ENCODE data around the gene RAB11FIP5. TPM values are rescaled to one million over a fixed set of nuclear protein-coding genes. Genes with fewer than 3 reads are reported as not detected.

RAB11FIP5 gene
- total RNA-seq, 1 experiment from 2014 or later = 12.9 TPM

DNA sequence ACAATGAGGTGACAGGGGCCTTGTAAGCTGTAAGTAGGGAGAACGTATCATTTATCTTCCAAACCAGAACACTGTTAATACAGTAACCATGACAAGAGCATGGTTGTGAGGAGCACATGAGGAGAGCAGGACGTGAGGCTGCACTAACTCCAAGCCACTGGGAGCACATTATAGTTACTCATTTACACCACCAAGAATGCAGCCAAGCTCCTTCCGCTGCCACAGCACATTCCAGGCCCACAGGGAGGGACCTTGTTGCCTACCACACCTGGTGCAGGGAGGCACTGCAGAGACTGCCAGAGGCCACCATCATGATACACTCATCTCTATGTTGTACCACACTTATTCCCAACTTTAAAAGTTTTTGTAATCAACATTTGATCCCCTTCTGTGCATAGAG lies 27.8 kb downstream of the RAB11FIP5 start:
- TF ChIP-seq, protein P1, sequence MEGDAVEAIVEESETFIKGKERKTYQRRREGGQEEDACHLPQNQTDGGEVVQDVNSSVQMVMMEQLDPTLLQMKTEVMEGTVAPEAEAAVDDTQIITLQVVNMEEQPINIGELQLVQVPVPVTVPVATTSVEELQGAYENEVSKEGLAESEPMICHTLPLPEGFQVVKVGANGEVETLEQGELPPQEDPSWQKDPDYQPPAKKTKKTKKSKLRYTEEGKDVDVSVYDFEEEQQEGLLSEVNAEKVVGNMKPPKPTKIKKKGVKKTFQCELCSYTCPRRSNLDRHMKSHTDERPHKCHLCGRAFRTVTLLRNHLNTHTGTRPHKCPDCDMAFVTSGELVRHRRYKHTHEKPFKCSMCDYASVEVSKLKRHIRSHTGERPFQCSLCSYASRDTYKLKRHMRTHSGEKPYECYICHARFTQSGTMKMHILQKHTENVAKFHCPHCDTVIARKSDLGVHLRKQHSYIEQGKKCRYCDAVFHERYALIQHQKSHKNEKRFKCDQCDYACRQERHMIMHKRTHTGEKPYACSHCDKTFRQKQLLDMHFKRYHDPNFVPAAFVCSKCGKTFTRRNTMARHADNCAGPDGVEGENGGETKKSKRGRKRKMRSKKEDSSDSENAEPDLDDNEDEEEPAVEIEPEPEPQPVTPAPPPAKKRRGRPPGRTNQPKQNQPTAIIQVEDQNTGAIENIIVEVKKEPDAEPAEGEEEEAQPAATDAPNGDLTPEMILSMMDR (conservative IDR thresholded peaks at IDR 0.05; ENCODE audit: low read depth, low read length) = no peak
- TF ChIP-seq EZH2 (IDR thresholded peaks at IDR 0.05; ENCODE audit: borderline replicate concordance, low read depth, low read length, poor library complexity, severe bottlenecking) = no peak
- intact Hi-C loops (cut with micrococcal nuclease; ENCODE audit: unreplicated experiment) = loop anchor here (1.0 to 10.0 kb wide), 4 partner anchors 71 to 190 kb away; no protein-coding TSS in a partner anchor
- CTCF ChIA-PET = interaction anchor here (1.0 to 2.3 kb wide), 3 partner anchors 9 to 72 kb away, joined by 3 to 16 read pairs (median 5); no protein-coding TSS in a partner anchor
- POLR2A ChIA-PET (ENCODE audit: low non-redundant PET) = no interaction called here
- no peak for DNase-seq (ENCODE audit: low spot score)
- H3K4me1 ChIP-seq (ENCODE audit: insufficient read depth, low read length, poor library complexity, severe bottlenecking) = no peaks in the 10 kb centered on the region
- no peak overlapping the region for H3K4me3 ChIP-seq (ENCODE audit: low read depth, low read length, poor library complexity, severe bottlenecking)
- no peaks in the 10 kb centered on the region for H3K27me3 ChIP-seq (replicated peaks; ENCODE audit: insufficient read depth, low read depth, low read length, poor library complexity)
- H3K9me3 ChIP-seq (ENCODE audit: low read depth, low read length, poor library complexity, severe bottlenecking) = no peaks in the 10 kb centered on the region
- H3K27ac ChIP-seq (ENCODE audit: low read depth, low read length, poor library complexity, severe bottlenecking) = no peak overlapping the region
- BruUV-seq (replicated peaks) = no TSS peak
- H3K36me3 ChIP-seq (ENCODE audit: insufficient read depth, low read length, poor library complexity, severe bottlenecking) = no peaks in the 10 kb centered on the region

DNA sequence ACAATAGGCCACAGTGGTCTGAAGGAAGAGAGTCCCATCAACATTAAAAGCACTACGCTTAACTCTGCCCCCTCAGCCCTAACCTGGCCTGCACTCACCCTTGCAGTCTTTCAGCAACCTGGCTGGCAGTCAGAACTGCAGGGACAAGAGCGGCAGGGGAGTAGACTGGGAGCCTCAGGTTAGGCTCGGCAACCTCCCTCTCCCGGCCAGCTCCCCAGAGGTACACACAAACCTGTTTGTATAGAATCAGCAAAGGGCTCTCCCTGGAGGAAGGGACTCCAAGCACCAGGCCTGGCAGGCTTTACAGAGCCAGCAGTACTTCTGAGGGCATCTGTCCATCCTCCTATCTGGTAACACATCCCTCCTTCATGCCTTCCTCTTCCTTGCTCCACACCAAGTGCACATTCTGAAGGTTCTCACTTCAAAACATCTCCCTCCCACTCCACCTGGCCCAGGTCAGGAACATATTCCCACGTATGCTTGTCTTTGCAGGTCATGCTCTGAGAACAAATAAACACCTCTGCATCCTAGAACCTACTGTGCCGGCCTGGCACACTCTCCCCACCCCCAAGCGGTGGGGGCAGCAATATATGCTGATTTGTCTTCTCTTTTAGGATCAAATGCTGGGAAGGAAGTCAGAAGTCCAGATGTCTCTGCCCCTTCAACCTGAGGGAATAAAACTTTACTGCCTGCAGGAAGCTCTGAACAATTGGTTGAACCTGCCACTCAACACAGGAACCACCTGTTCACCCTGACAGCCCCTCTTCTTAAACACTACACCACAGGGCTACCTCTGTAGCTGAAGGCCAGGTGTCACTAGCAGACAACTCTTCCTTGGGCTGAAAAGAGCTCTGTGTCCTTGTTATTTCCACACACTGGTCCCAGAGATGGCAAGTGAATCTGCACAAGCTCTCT lies 28.6 kb downstream of the RAB11FIP5 start:
- intact Hi-C loops (cut with micrococcal nuclease; ENCODE audit: unreplicated experiment) = loop anchor here (2.0 to 10.0 kb wide), 2 partner anchors 129 to 189 kb away; no protein-coding TSS in a partner anchor
- BruUV-seq (replicated peaks) = no TSS peak
- POLR2A ChIA-PET (ENCODE audit: low non-redundant PET) = no interaction called here

DNA sequence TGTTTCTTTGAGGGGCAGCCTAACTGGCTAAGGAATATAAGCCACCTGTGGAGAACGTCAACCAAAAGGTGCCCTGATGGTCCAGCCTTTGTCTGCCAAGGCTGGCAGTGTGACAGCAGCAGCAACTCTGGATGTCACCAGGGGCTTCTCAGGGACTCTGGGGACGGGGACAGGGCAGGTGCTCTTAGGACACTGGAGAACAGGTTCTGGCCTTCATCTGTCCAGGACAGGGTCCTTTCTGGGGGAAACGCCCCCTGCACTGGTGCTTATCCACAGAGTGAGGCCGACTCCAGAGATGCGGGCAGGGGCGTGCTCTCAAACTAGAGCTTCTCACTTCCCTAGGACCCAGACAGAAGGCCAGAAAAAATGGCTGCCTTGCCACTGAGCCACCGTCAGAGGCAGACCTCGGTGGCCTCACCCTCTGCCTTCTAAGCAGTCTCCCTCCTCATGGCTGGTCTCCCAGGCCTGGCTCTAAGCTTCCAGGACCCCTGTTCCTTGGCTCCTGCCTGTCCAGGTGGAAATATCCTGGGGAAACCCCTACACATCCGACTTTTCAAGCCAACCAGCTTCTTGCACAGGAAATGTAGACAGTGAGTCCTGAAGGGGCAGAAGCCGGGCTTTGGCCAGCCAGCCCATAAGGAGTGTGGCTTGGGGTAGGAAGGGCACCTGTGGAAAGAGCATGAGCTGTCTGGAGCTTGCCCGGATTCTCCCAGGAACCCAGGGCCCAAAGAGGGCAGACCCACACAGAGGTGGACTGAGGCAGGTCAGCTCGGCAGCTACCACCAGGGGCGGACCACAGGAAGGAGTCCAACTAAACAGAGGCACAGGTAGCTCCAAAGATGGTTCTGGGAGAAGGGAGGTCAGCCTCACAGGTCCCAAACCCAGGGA lies 30.0 kb downstream of the RAB11FIP5 start:
- H3K27me3 ChIP-seq (replicated peaks; ENCODE audit: insufficient read depth, low read depth, low read length, poor library complexity) = no peaks in the 10 kb centered on the region
- ChIA-PET CTCF (no interaction called here), POLR2A (ENCODE audit: low non-redundant PET) (no interaction called here)
- no peaks in the 10 kb centered on the region for H3K9me3 ChIP-seq (ENCODE audit: low read depth, low read length, poor library complexity, severe bottlenecking)
- no peaks in the 10 kb centered on the region for H3K36me3 ChIP-seq (ENCODE audit: insufficient read depth, low read length, poor library complexity, severe bottlenecking)
- no peak for TF ChIP-seq EZH2 (IDR thresholded peaks at IDR 0.05; ENCODE audit: borderline replicate concordance, low read depth, low read length, poor library complexity, severe bottlenecking)
- TF ChIP-seq, protein P1 (conservative IDR thresholded peaks at IDR 0.05; ENCODE audit: low read depth, low read length) = no peak
- no peak overlapping the region for H3K4me3 ChIP-seq (ENCODE audit: low read depth, low read length, poor library complexity, severe bottlenecking)
- H3K4me1 ChIP-seq (ENCODE audit: insufficient read depth, low read length, poor library complexity, severe bottlenecking) = no peaks in the 10 kb centered on the region
- no peak overlapping the region for H3K27ac ChIP-seq (ENCODE audit: low read depth, low read length, poor library complexity, severe bottlenecking)
- DNase-seq (ENCODE audit: low spot score) = no peak
- intact Hi-C loops (cut with micrococcal nuclease; ENCODE audit: unreplicated experiment) = loop anchor here (10.0 kb wide), 1 partner anchor 188 kb away; no protein-coding TSS in a partner anchor
- BruUV-seq (replicated peaks) = no TSS peak

More for the DNA sequence above, 28.6 kb downstream of the RAB11FIP5 start:
- TF ChIP-seq, protein P1 (conservative IDR thresholded peaks at IDR 0.05; ENCODE audit: low read depth, low read length) = no peak
- no peak for TF ChIP-seq EZH2 (IDR thresholded peaks at IDR 0.05; ENCODE audit: borderline replicate concordance, low read depth, low read length, poor library complexity, severe bottlenecking)
- Histone ChIP-seq H3K4me1 (ENCODE audit: insufficient read depth, low read length, poor library complexity, severe bottlenecking) (no peaks in the 10 kb centered on the region), H3K9me3 (ENCODE audit: low read depth, low read length, poor library complexity, severe bottlenecking) (no peaks in the 10 kb centered on the region), H3K27me3 (replicated peaks; ENCODE audit: insufficient read depth, low read depth, low read length, poor library complexity) (no peaks in the 10 kb centered on the region), H3K36me3 (ENCODE audit: insufficient read depth, low read length, poor library complexity, severe bottlenecking) (no peaks in the 10 kb centered on the region), H3K27ac (ENCODE audit: low read depth, low read length, poor library complexity, severe bottlenecking) (no peak overlapping the region), H3K4me3 (ENCODE audit: low read depth, low read length, poor library complexity, severe bottlenecking) (no peak overlapping the region)
- CTCF ChIA-PET = interaction anchor here (1.0 to 2.3 kb wide), 2 partner anchors 12 to 73 kb away, joined by 3 to 16 read pairs; no protein-coding TSS in a partner anchor
- DNase-seq (ENCODE audit: low spot score) = no peak
